HEK293 (cell line): ENCODE data around the gene DMD.

Source experiments
- CTCF ChIA-PET: fragments of 350-600 bp; formaldehyde crosslinking; extraction: SDS; loops from one replicate; lab custom pipeline; 2021; ENCODE audit warnings: antibody characterized with exemption; lab: Yijun Ruan, JAX
- POLR2A ChIA-PET: fragments of 300-600 bp; formaldehyde crosslinking; extraction: SDS; loops from one replicate; lab custom pipeline; 2020; ENCODE audit warnings: antibody characterized with exemption, inconsistent platforms; lab: Yijun Ruan, JAX
- H3K27ac ChIP-seq: fragments of 200-500 bp; sonication (Bioruptor generic); 2 replicates; pipeline ENCODE4 v1.5.1; 2014; ENCODE audit warnings: low read depth, low read length, control low read depth, inconsistent platforms; ENCODE audit errors: extremely low read depth
- H3K36me3 ChIP-seq, 2 experiments: fragments of 200-500 bp in 1 of 2; sonication (Bioruptor generic) in 1 of 2; 1 replicate in 1 of 2; 2 replicates in 1 of 2; pipeline ENCODE4 v1.5.1; 2014 to 2017; ENCODE audit warnings: inconsistent platforms in 2 of 2, low read length in 2 of 2; ENCODE audit not compliant: control insufficient read depth in 2 of 2, insufficient read depth in 1 of 2
- H3K4me1 ChIP-seq: fragments of 200-500 bp; sonication (Bioruptor generic); 2 replicates; pipeline ENCODE4 v1.5.1; 2014; ENCODE audit warnings: mild to moderate bottlenecking, low read length, inconsistent platforms; ENCODE audit not compliant: control insufficient read depth, insufficient read depth
- H3K4me3 ChIP-seq: 2 replicates; pipeline ENCODE4 v1.5.1; 2011; ENCODE audit warnings: low read depth, mild to moderate bottlenecking, control low read depth, low read length, moderate library complexity
- H3K9me3 ChIP-seq: fragments of 200-500 bp; sonication (Bioruptor generic); 2 replicates; pipeline ENCODE4 v1.5.1; 2014; ENCODE audit warnings: low read depth, low read length, inconsistent platforms; ENCODE audit not compliant: control insufficient read depth, insufficient read depth
- FEZF1 ChIP-seq: fragments of 450-650 bp; formaldehyde crosslinking; IDR thresholded peaks from 2 replicates; pipeline ENCODE4 v1.5.1; 2016; ENCODE audit warnings: missing biosample characterization, missing genetic modification characterization
- GLIS1 ChIP-seq: fragments of 450-650 bp; formaldehyde crosslinking; IDR thresholded peaks from 2 replicates; pipeline ENCODE4 v1.5.1; 2016; ENCODE audit warnings: missing biosample characterization, missing genetic modification characterization
- HOXD13 ChIP-seq: sonication (generic); formaldehyde crosslinking; IDR thresholded peaks from 2 replicates; pipeline ENCODE4 v1.8.0; 2022; ENCODE audit warnings: missing genetic modification reagents, borderline replicate concordance
- IKZF3 ChIP-seq: fragments of 450-650 bp; IDR thresholded peaks from 2 replicates; pipeline ENCODE4 v1.5.0; 2018; ENCODE audit warnings: missing biosample characterization, mild to moderate bottlenecking, missing genetic modification characterization, moderate library complexity
- KLF1 ChIP-seq: fragments of 450-650 bp; formaldehyde crosslinking; IDR thresholded peaks from 2 replicates; pipeline ENCODE4 v1.5.1; 2016; ENCODE audit warnings: missing biosample characterization, missing genetic modification characterization
- KLF10 ChIP-seq: fragments of 450-650 bp; IDR thresholded peaks from 2 replicates; pipeline ENCODE4 v1.5.1; 2018; ENCODE audit warnings: missing biosample characterization, mild to moderate bottlenecking, missing genetic modification characterization
- MYNN ChIP-seq: fragments of 450-650 bp; formaldehyde crosslinking; IDR thresholded peaks from 2 replicates; pipeline ENCODE4 v1.5.1; 2016; ENCODE audit warnings: missing biosample characterization, missing genetic modification characterization, borderline replicate concordance
- OVOL3 ChIP-seq: fragments of 450-650 bp; formaldehyde crosslinking; IDR thresholded peaks from 2 replicates; pipeline ENCODE4 v1.5.1; 2016; ENCODE audit warnings: missing biosample characterization, missing genetic modification characterization
- SP3 ChIP-seq: fragments of 450-650 bp; formaldehyde crosslinking; IDR thresholded peaks from 2 replicates; pipeline ENCODE4 v1.5.1; 2016; ENCODE audit warnings: missing biosample characterization, missing genetic modification characterization
- TRIM28 ChIP-seq: IDR thresholded peaks from 2 replicates; pipeline ENCODE4 v1.6.1; 2011; ENCODE audit warnings: low read length, control low read depth, borderline replicate concordance
- ZBTB21 ChIP-seq: fragments of 450-650 bp; formaldehyde crosslinking; IDR thresholded peaks from 2 replicates; pipeline ENCODE4 v1.5.1; 2017; ENCODE audit warnings: missing biosample characterization, missing genetic modification characterization
- ZNF174 ChIP-seq: fragments of 450-650 bp; formaldehyde crosslinking; IDR thresholded peaks from 2 replicates; pipeline ENCODE4 v1.5.0; 2017; ENCODE audit warnings: missing biosample characterization, mild to moderate bottlenecking, missing genetic modification characterization
- ZNF2 ChIP-seq: fragments of 450-650 bp; formaldehyde crosslinking; IDR thresholded peaks from 2 replicates; pipeline ENCODE4 v1.5.1; 2016; ENCODE audit warnings: missing biosample characterization, missing genetic modification characterization
- ZNF202 ChIP-seq: fragments of 450-650 bp; formaldehyde crosslinking; IDR thresholded peaks from 2 replicates; pipeline ENCODE4 v1.5.1; 2016; ENCODE audit warnings: missing biosample characterization, missing genetic modification characterization, borderline replicate concordance
- ZNF211 ChIP-seq: fragments of 450-650 bp; formaldehyde crosslinking; IDR thresholded peaks from 2 replicates; pipeline ENCODE4 v1.5.1; 2016; ENCODE audit warnings: low read depth, missing biosample characterization, missing genetic modification characterization
- ZNF221 ChIP-seq: fragments of 450-650 bp; formaldehyde crosslinking; IDR thresholded peaks from 2 replicates; pipeline ENCODE4 v1.5.1; 2017; ENCODE audit warnings: missing biosample characterization, missing genetic modification characterization, borderline replicate concordance
- ZNF341 ChIP-seq: fragments of 450-650 bp; formaldehyde crosslinking; IDR thresholded peaks from 2 replicates; pipeline ENCODE4; 2016; ENCODE audit warnings: low read depth, missing biosample characterization, missing genetic modification characterization
- ZNF398 ChIP-seq: fragments of 450-650 bp; formaldehyde crosslinking; IDR thresholded peaks from 2 replicates; pipeline ENCODE4 v1.5.1; 2017; ENCODE audit warnings: missing biosample characterization, missing genetic modification characterization
- ZNF488 ChIP-seq: fragments of 450-650 bp; formaldehyde crosslinking; IDR thresholded peaks from 2 replicates; pipeline ENCODE4 v1.5.1; 2016; ENCODE audit warnings: missing biosample characterization, missing genetic modification characterization
- ZNF624 ChIP-seq: fragments of 450-650 bp; formaldehyde crosslinking; IDR thresholded peaks from 2 replicates; pipeline ENCODE4 v1.5.1; 2017; ENCODE audit warnings: missing biosample characterization, missing genetic modification characterization
- ZNF626 ChIP-seq: fragments of 450-650 bp; sonication (Bioruptor Pico); formaldehyde crosslinking; IDR thresholded peaks from 2 replicates; pipeline ENCODE4 v1.5.1; 2018; ENCODE audit warnings: missing biosample characterization, missing genetic modification characterization, inconsistent platforms
- ZNF645 ChIP-seq: fragments of 450-650 bp; formaldehyde crosslinking; IDR thresholded peaks from 2 replicates; pipeline ENCODE4; 2016; ENCODE audit warnings: missing biosample characterization, missing genetic modification characterization
- ZNF830 ChIP-seq: fragments of 450-650 bp; IDR thresholded peaks from 2 replicates; pipeline ENCODE4 v1.5.0; 2018; ENCODE audit warnings: missing biosample characterization, missing genetic modification characterization, low read depth, mild to moderate bottlenecking, moderate library complexity

DMD gene

GRCh38 chrX:32276153-32276552, 935.2 kb downstream of the DMD start:
- TF ChIP-seq ZNF211 (no peak), ZNF626 (no peak), ZNF830 (tag by site-specific recombination) (no peak), IKZF3 (no peak), SP3 (tag by site-specific recombination) (no peak)
- TF ChIP-seq, all 188 proteins: peak for 0
- no peaks in the 10 kb centered on the region for H3K4me1 ChIP-seq
- no peaks in the 10 kb centered on the region for H3K36me3 ChIP-seq
- CTCF ChIA-PET, result no interaction called here
- H3K27ac ChIP-seq, result no peak overlapping the region
- POLR2A ChIA-PET, result no interaction called here
- H3K9me3 ChIP-seq, result no peaks in the 10 kb centered on the region
- H3K4me3 ChIP-seq, result no peak overlapping the region

- Histone ChIP-seq H3K36me3 (no peaks in the 10 kb centered on the region), H3K4me1 (no peaks in the 10 kb centered on the region)
- CTCF ChIA-PET, result no interaction called here
- TF ChIP-seq KLF1 (tag by site-specific recombination) (no peak), ZNF174 (tag by site-specific recombination) (no peak), MYNN (no peak), ZNF624 (tag by site-specific recombination) (no peak), ZNF398 (tag by site-specific recombination) (no peak), OVOL3 (tag by site-specific recombination) (no peak), FEZF1 (tag by site-specific recombination) (no peak), ZBTB21 (tag by site-specific recombination) (no peak), HOXD13 (CRISPR knock-in tag) (no peak), ZNF2 (tag by site-specific recombination) (no peak), KLF10 (no peak), ZNF341 (no peak), GLIS1 (tag by site-specific recombination) (no peak), ZNF488 (tag by site-specific recombination) (no peak), ZNF645 (tag by site-specific recombination) (no peak), ZNF221 (tag by site-specific recombination) (no peak), TRIM28 (no peak)
- TF ChIP-seq, all 188 proteins: peak for 0
- Histone ChIP-seq H3K9me3 (no peaks in the 10 kb centered on the region), H3K4me3 (no peak overlapping the region), H3K27ac (no peak overlapping the region)
- POLR2A ChIA-PET, result no interaction called here
Observed at GRCh38 chrX:32269866-32270265, 941.5 kb downstream of the DMD start.

GRCh38 chrX:32268207-32268606, 943.1 kb downstream of the DMD start:
- H3K4me1 ChIP-seq, result no peaks in the 10 kb centered on the region
- ChIA-PET CTCF (no interaction called here), POLR2A (no interaction called here)
- H3K4me3 ChIP-seq, result no peak overlapping the region
- H3K27ac ChIP-seq, result no peak overlapping the region
- TF ChIP-seq ZNF202 (no peak), IKZF3 (no peak)
- no peaks in the 10 kb centered on the region for H3K9me3 ChIP-seq
- no peaks in the 10 kb centered on the region for H3K36me3 ChIP-seq
